ENCODE data around the gene NINL. TPM values are rescaled to one million over a fixed set of nuclear protein-coding genes. Genes with fewer than 3 reads are reported as not detected.
"Not testable (repeated sequence)": the region's sequence is repeated elsewhere in the genome, so short reads cannot be mapped to it uniquely, and the experiment has no call there.

NINL gene
- total RNA-seq, 6 experiments from 2014 or later = 3.6 to 16.0 (median 7.1) TPM

DNA sequence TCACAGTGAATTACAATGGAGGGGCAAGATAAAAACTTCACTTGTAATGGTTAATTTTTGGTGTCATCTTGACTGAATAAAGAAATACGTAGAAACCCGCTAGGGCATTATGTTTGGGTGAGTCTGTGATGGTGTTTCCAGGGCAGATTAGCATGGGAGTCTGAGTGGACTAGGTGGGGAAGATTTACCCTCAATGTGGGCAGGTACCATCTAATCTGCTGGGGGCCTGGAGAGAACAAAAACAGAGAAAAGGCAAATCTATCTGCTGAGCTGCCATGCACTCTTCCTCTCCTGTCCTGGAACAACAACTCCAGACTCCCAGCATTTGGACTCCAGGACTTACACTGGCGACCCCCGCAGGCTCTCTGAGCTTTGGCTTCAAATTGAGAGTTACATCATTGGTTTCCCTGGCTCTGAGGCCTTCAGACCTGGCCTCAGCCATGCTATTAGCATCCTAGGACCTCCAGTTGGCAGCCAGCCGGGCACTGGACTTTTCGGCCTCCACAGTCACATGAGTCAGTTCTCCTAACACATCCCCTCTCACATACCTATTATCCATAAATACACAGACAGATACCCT, 19.7 kb downstream of the NINL start:
- TF ChIP-seq, protein P1, sequence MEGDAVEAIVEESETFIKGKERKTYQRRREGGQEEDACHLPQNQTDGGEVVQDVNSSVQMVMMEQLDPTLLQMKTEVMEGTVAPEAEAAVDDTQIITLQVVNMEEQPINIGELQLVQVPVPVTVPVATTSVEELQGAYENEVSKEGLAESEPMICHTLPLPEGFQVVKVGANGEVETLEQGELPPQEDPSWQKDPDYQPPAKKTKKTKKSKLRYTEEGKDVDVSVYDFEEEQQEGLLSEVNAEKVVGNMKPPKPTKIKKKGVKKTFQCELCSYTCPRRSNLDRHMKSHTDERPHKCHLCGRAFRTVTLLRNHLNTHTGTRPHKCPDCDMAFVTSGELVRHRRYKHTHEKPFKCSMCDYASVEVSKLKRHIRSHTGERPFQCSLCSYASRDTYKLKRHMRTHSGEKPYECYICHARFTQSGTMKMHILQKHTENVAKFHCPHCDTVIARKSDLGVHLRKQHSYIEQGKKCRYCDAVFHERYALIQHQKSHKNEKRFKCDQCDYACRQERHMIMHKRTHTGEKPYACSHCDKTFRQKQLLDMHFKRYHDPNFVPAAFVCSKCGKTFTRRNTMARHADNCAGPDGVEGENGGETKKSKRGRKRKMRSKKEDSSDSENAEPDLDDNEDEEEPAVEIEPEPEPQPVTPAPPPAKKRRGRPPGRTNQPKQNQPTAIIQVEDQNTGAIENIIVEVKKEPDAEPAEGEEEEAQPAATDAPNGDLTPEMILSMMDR (IDR thresholded peaks at IDR 0.05) = no peak
- TF ChIP-seq POLR2A (IDR thresholded peaks at IDR 0.05) = no peak
- no peaks in the 10 kb centered on the region for H3K4me1 ChIP-seq

DNA sequence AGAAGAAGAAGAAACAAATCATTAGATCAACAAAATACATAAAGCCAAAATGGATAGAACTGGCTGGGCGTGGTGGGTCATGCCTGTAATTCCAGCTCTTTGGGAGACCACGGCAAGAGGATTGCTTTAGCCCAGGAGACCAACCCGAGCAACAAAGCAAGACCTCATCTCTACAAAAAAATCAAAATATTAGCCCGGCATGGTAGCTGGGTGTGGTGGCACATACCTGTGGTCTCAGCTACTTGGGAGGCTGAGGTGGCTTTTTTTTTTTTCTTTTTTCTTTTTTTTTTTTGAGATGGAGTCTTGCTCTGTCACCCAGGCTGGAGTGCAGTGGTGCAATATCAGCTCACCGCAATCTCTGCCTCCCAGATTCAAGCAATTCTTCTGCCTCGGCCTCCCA, 21.5 kb downstream of the NINL start:
- DNase-seq (no peak), ATAC-seq (no peak)
- intact Hi-C loops (cut with DNase I) = no loop called here
- 91% methylated on average over 6 of the region's 6 CpGs for WGBS (ENCODE audit: insufficient coverage, low coverage, low lambda C conversion rate, missing lambda C conversion rate)
- TF ChIP-seq, protein P1 (IDR thresholded peaks at IDR 0.05) = no peak
- no peak for TF ChIP-seq POLR2A (IDR thresholded peaks at IDR 0.05)
- Histone ChIP-seq H3K27ac (no peak overlapping the region), H3K27me3 (no peaks in the 10 kb centered on the region), H3K36me3 (no peaks in the 10 kb centered on the region), H3K4me3 (no peak overlapping the region), H3K9me3 (no peaks in the 10 kb centered on the region), H3K4me1 (no peaks in the 10 kb centered on the region)

More for the DNA sequence above, 19.7 kb downstream of the NINL start:
- ATAC-seq (no peak), DNase-seq (no peak)
- Histone ChIP-seq H3K27me3 (no peaks in the 10 kb centered on the region), H3K9me3 (no peaks in the 10 kb centered on the region), H3K27ac (no peak overlapping the region), H3K36me3 (no peaks in the 10 kb centered on the region), H3K4me3 (no peak overlapping the region)
- intact Hi-C loops (cut with DNase I) = no loop called here
- 100% methylated on average over 2 of the region's 6 CpGs for WGBS (ENCODE audit: insufficient coverage, low coverage, low lambda C conversion rate, missing lambda C conversion rate)

DNA sequence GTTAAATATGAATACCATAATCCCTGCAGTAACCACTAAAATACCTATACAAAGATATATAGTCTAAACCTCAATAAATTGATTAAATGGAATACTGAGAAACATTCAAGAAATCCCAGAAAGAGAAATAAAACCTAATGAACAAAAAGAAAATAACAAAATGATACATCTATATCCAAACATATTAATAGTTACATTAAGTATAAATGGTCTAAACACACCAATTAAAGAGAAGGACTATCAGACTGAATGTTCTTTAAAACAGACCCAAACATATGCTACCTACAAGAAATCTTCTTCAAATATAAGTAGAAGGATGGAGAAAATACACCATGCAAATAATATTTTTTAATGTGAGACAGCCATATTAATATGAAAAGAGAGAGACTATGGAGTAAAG, 22.0 kb downstream of the NINL start:
- Histone ChIP-seq H3K9me3 (no peaks in the 10 kb centered on the region), H3K27ac (no peak overlapping the region), H3K27me3 (no peaks in the 10 kb centered on the region), H3K4me3 (no peak overlapping the region), H3K4me1 (no peaks in the 10 kb centered on the region), H3K36me3 (no peaks in the 10 kb centered on the region)
- ATAC-seq (no peak), DNase-seq (no peak)
- intact Hi-C loops (cut with DNase I) = no loop called here
- TF ChIP-seq, protein P1 (IDR thresholded peaks at IDR 0.05) = no peak
- no peak for TF ChIP-seq POLR2A (IDR thresholded peaks at IDR 0.05)

DNA sequence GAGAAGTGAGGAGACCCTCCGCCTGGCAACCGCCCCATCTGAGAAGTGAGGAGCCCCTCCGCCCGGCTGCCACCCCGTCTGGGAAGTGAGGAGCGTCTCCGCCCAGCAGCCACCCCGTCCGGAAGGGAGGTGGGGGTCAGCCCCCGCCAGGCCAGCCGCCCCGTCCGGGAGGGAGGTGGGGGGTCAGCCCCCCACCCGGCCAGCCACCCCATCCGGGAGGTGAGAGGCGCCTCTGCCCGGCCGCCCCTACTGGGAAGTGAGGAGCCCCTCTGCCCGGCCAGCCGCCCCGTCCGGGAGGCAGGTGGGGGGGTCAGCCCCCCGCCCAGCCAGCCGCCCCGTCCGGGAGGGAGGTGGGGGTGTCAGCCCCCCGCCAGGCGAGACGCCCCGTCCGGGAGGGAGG, 23.6 kb downstream of the NINL start:
- DNase-seq; H3K36me3 ChIP-seq; H3K27me3 ChIP-seq; H3K4me3 ChIP-seq; H3K9me3 ChIP-seq; ATAC-seq; H3K27ac ChIP-seq; H3K4me1 ChIP-seq; intact Hi-C loops (cut with DNase I): not testable (repeated sequence)
- WGBS (ENCODE audit: insufficient coverage, low coverage, low lambda C conversion rate, missing lambda C conversion rate) = no CpG with 5 or more reads among the region's 31 CpGs

DNA sequence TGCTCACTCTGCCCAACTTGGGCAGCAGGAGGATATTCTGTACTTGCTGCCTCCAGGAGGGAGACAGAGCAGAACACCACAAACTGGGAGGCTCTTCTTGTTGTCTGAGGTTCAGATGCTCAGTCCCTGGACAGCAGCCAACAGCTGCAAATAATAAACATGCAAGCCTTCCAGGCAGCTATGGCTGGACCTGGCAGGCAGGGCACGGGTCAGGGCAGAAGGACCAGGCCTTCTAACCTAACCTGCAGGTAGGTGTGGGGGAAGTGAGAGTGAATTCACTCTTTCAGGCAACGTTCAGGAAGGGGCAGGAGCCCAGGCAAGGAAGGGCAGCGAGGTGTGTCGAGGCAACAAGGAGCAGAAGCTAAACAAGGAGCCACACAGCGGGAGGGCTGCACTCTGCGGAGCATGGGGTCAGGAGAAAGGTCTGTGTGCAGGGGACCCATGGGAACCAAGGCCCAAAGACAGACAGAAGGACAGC, 31.5 kb downstream of the NINL start:
- peaks cover 0 to 10% (median 0%) of the 10 kb centered on the region in 4 donors for H3K4me1 ChIP-seq
- H3K36me3 ChIP-seq = no peaks in the 10 kb centered on the region
- TF ChIP-seq, protein P1 (IDR thresholded peaks at IDR 0.05) = no peak
- no peak for TF ChIP-seq POLR2A (IDR thresholded peaks at IDR 0.05)
- intact Hi-C loops (cut with DNase I) = no loop called here
- H3K9me3 ChIP-seq = no peaks in the 10 kb centered on the region
- DNase-seq (no peak), ATAC-seq (peak in 2 of 4 donors; percentile 36 to 59)
- 54% methylated on average over 6 of the region's 6 CpGs for WGBS (ENCODE audit: insufficient coverage, low coverage, low lambda C conversion rate, missing lambda C conversion rate)
- H3K27me3 ChIP-seq = no peaks in the 10 kb centered on the region
- no peak overlapping the region for H3K27ac ChIP-seq
- H3K4me3 ChIP-seq = no peak overlapping the region

Data from right lobe of liver (tissue), 6 donors.